Activated naive CD8-positive, alpha-beta T cell (primary cell): ENCODE results near the gene CLNS1A.

Source experiments
- H3K27ac Mint-ChIP-seq: one replicate; pipeline ENCODE4 v1.8.0; 2021; ENCODE audit warnings: mixed read lengths
- H3K27me3 Mint-ChIP-seq: one replicate; pipeline ENCODE4 v1.8.0; 2021; ENCODE audit warnings: mixed read lengths
- H3K36me3 Mint-ChIP-seq: one replicate; pipeline ENCODE4 v1.8.0; 2021; ENCODE audit warnings: mixed read lengths
- H3K4me1 Mint-ChIP-seq: one replicate; pipeline ENCODE4 v1.8.0; 2021; ENCODE audit warnings: low read depth, mixed read lengths
- H3K4me3 Mint-ChIP-seq: one replicate; pipeline ENCODE4 v1.8.0; 2021; ENCODE audit warnings: mild to moderate bottlenecking, mixed read lengths
- H3K9me3 Mint-ChIP-seq: one replicate; pipeline ENCODE4 v1.8.0; 2021; ENCODE audit warnings: low read depth, mixed read lengths

Gene CLNS1A, protein sequence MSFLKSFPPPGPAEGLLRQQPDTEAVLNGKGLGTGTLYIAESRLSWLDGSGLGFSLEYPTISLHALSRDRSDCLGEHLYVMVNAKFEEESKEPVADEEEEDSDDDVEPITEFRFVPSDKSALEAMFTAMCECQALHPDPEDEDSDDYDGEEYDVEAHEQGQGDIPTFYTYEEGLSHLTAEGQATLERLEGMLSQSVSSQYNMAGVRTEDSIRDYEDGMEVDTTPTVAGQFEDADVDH

GRCh38 chr11:77637345-77638165, at the start of gene CLNS1A:
Gene CLNS1A (minus strand): TSS chr11:77637794. CDS start chr11:77637714, 80 bp downstream.
- peaks cover 40% of the 10 kb centered on the region for H3K4me1 Mint-ChIP-seq

DNA sequence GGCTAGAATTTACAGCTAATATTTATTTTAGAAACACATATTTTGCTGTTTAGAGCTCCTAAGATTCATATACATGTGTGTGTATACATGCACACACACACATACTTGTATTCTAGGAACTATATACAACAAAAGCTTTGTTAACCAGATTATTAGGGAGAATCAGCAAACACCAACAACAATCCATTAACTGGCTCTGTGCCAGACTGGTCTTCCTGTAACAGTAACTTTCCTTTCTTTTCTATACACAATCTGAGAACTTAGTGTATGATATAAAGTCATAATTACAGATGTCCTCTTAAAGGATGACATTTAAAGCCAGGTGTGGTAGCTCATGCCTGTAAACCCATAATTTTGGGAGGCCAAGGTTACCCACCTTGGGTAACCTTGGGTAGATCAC, 49.5 kb upstream of the CLNS1A start:
- Mint-ChIP-seq H3K4me3 (no peak overlapping the region), H3K27ac (no peak overlapping the region), H3K27me3 (no peaks in the 10 kb centered on the region), H3K36me3 (peaks cover 8% of the 10 kb centered on the region), H3K4me1 (no peaks in the 10 kb centered on the region), H3K9me3 (no peaks in the 10 kb centered on the region)

More at GRCh38 chr11:77637345-77638165, at the start of gene CLNS1A:
- no peaks in the 10 kb centered on the region for H3K9me3 Mint-ChIP-seq
- no peaks in the 10 kb centered on the region for H3K27me3 Mint-ChIP-seq
- H3K4me3 Mint-ChIP-seq: peak within 1 kb of the TSS; percentile 96
- H3K36me3 Mint-ChIP-seq: peaks cover 13% of the 10 kb centered on the region
- peak within 1 kb of the TSS; percentile 99 for H3K27ac Mint-ChIP-seq

- Mint-ChIP-seq H3K9me3 (no peaks in the 10 kb centered on the region), H3K27ac (no peak overlapping the region), H3K36me3 (peaks cover 19% of the 10 kb centered on the region), H3K4me1 (no peaks in the 10 kb centered on the region), H3K27me3 (no peaks in the 10 kb centered on the region), H3K4me3 (no peak overlapping the region)
These were observed 39.5 kb upstream of the CLNS1A start for GRCh38 chr11:77677138-77677537.

DNA sequence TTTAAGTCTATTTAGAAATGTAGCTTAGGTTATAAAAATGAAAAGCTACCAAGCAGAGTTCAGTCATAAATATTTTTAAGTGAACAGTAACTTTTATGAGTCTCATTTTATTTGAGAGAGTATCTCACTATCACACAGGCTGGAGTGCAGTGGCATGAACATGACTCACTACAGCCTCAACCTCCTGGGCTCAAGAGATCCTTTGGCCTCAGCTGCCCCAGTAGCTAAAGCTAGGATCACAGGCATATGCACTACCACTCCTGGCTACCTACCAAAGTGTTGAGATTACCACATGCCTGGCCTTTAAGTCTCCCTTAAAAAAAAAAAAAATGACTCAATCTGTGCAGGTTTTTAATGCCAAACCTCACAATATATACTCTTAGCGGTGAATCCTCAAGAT, 34.7 kb upstream of the CLNS1A start:
- Mint-ChIP-seq H3K4me3 (no peak overlapping the region), H3K9me3 (no peaks in the 10 kb centered on the region), H3K27ac (peak overlapping the region; percentile 16), H3K36me3 (peaks cover 20% of the 10 kb centered on the region), H3K4me1 (no peaks in the 10 kb centered on the region), H3K27me3 (no peaks in the 10 kb centered on the region)

DNA sequence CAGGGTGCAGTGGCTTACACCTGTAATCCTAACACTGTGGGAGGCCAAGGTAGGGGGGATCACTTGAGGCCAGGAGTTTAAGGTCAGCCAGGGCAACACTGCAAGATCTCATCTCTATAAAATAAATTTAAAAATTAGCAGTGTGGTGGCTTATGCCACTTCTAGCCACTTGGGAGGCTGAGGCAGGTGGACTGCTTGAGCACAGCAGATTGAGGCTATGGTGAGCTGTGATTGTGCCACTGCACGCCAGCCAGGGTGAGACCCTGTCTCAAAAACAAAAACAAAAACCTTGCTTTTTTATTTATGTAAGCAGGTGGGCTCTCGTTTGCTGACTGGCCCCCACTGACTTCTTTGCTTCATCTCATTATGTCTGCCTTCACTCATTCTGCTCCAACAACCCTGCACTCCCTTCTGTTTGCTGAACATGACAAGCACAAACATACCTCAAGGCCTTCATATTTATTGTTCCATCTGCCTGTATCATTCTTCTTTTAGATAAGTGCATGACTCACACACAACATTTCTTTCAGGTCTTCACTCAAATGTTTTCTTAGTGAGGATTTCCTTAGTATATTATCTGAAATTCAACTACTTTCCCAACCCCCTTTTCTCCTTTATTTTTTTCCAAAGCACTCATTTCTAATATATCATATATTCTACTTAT, 32.4 kb upstream of the CLNS1A start:
- Mint-ChIP-seq H3K4me3 (no peak overlapping the region), H3K27me3 (no peaks in the 10 kb centered on the region), H3K36me3 (peaks cover 14% of the 10 kb centered on the region), H3K27ac (no peak overlapping the region), H3K9me3 (no peaks in the 10 kb centered on the region), H3K4me1 (no peaks in the 10 kb centered on the region)

DNA sequence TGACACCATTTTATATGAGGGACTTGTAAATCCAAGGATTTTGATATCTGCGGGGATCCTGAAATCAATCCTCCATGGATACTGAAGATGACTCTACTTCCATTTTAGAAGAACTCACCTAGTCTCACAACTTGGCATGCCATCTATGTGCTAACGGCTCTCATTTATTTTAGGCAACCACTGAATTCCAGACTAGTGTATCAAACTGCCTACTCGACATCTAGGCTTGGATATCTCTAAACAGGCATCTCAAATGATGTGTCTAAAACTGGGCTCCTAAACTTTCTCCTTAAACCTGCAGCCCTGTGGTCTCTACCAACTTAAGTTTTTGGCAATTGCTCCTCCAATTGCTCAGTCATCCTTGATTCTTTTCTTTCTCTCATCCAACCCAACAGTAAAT, 31.2 kb upstream of the CLNS1A start:
- H3K27me3 Mint-ChIP-seq: no peaks in the 10 kb centered on the region
- no peaks in the 10 kb centered on the region for H3K9me3 Mint-ChIP-seq
- no peak overlapping the region for H3K4me3 Mint-ChIP-seq
- no peaks in the 10 kb centered on the region for H3K4me1 Mint-ChIP-seq
- H3K27ac Mint-ChIP-seq: peak overlapping the region; percentile 22
- H3K36me3 Mint-ChIP-seq: peaks cover 14% of the 10 kb centered on the region

GRCh38 chr11:77665240-77665965, 27.8 kb upstream of the CLNS1A start:
- Mint-ChIP-seq H3K27ac (no peak overlapping the region), H3K27me3 (no peaks in the 10 kb centered on the region), H3K4me1 (no peaks in the 10 kb centered on the region), H3K36me3 (peaks cover 9% of the 10 kb centered on the region), H3K9me3 (no peaks in the 10 kb centered on the region), H3K4me3 (no peak overlapping the region)

DNA sequence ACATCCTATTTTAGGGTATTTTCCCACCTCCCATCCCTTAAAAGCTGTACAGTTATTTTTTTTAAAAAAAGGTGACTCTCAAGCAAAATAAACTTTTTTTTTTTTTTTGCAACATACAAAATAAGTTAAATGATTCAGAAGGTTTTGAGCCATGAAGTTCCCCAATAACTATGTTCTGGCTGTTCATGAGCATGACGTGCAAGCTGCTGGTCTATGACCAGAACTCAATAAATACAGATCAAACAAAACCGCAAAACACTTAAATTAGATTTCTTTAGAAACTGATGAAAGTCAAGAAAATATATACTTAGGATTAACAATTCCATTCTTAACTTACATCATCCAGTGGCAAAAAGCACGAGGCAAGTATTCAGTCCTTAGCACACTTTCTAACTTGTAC, 24.1 kb upstream of the CLNS1A start:
- Mint-ChIP-seq H3K27ac (no peak overlapping the region), H3K27me3 (no peaks in the 10 kb centered on the region), H3K4me3 (no peak overlapping the region), H3K9me3 (no peaks in the 10 kb centered on the region), H3K36me3 (no peaks in the 10 kb centered on the region), H3K4me1 (no peaks in the 10 kb centered on the region)

- Mint-ChIP-seq H3K4me1 (no peaks in the 10 kb centered on the region), H3K9me3 (no peaks in the 10 kb centered on the region), H3K27ac (no peak overlapping the region), H3K27me3 (no peaks in the 10 kb centered on the region), H3K4me3 (no peak overlapping the region), H3K36me3 (no peaks in the 10 kb centered on the region)
These were observed 23.4 kb upstream of the CLNS1A start for GRCh38 chr11:77660947-77661346.

DNA sequence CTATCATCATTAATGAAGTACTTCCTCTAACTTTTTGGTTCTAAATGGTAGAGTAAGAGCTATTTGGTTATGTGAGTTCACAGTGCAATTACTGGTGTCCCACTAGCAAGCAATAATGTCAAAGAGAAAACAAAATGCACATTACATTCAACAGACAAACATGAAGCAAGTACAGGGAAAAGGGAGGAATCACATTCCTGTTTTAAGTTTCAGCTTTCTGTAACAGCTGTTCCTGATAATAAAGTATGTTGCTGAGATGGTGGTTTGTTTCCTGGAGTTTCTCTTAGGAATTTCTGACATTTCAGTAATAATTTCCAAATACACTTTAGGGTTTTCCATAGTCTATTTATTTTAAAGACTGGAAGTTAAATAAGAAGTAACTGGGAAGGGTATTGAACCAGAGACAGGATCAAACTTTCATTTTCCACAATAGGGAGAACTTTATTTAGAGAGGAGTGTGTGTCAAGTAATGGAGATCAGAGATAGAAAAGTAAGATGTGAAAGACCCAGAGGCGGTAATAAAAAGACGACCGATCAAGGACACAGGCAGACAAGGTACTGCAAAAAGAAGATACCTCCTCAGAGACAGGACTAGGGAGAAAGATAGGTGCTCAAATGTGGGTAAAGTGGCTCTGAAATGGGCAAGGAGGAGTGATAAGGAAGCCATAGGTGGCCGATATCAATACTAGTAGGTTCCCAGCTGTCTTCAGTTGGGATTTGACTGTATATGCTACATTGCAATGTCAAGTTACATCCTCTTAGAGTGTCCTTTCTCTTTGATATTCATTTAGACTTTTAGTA, 20.8 kb upstream of the CLNS1A start:
- Mint-ChIP-seq H3K27ac (no peak overlapping the region), H3K4me3 (no peak overlapping the region), H3K9me3 (no peaks in the 10 kb centered on the region), H3K4me1 (no peaks in the 10 kb centered on the region), H3K27me3 (no peaks in the 10 kb centered on the region), H3K36me3 (no peaks in the 10 kb centered on the region)

- Mint-ChIP-seq H3K27me3 (no peaks in the 10 kb centered on the region), H3K4me3 (no peak overlapping the region), H3K27ac (no peak overlapping the region), H3K4me1 (no peaks in the 10 kb centered on the region), H3K36me3 (no peaks in the 10 kb centered on the region), H3K9me3 (no peaks in the 10 kb centered on the region)
These were observed 18.8 kb upstream of the CLNS1A start for GRCh38 chr11:77656362-77656761.

DNA sequence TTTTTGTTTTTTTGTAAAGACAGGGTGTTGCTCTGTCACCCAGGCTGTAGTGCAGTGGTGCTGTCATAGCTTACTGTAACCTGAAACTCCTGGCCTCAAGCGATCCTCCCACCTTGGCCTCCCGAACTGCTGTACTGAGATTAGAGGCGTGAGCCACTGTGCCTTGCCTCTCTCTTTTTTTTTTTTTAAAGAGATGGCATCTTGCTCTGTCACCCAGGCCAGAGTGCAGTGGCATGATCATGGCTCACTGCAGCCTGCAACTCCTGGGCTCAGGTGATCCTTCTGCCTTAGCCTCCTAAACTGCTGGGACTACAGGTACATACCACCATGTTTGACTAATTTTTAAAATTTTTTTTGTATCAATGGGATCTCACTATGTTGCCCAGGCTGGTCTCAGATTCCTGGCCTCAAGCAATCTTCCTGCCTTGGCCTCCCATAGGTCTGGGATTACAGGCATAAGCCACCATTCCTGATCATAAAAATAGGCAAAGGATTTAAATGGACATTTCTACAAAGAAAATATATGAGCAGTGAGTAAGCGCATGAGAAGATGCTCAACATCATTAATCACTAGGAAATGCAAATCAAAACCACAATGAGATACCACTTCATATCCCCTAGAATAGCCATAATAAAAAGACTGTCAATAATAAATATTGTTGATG, 17.3 kb upstream of the CLNS1A start:
- Mint-ChIP-seq H3K4me1 (no peaks in the 10 kb centered on the region), H3K36me3 (no peaks in the 10 kb centered on the region), H3K27ac (no peak overlapping the region), H3K27me3 (peaks cover 2% of the 10 kb centered on the region), H3K9me3 (no peaks in the 10 kb centered on the region), H3K4me3 (no peak overlapping the region)

DNA sequence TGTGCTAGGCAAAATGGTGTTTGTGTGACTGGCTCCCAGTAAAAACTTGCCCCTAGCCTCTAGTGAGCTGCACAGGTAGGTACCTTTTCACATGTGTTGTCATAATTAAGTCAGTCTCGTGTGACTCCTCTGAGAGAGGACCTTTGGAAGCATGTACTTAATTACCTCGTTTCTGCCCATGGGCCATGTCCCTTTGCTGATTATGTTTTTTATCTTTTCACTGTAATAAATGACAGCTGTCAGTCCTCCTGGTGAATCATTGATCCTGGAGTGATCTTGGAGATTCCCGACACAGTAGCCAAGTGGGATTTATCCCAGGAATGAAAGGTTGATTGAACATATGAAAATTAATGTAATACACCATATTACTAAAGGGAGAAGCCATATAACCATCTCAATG, 12.5 kb upstream of the CLNS1A start:
- peaks cover 7% of the 10 kb centered on the region for H3K27me3 Mint-ChIP-seq
- no peaks in the 10 kb centered on the region for H3K9me3 Mint-ChIP-seq
- no peaks in the 10 kb centered on the region for H3K4me1 Mint-ChIP-seq
- H3K4me3 Mint-ChIP-seq: no peak overlapping the region
- H3K27ac Mint-ChIP-seq: no peak overlapping the region
- H3K36me3 Mint-ChIP-seq: no peaks in the 10 kb centered on the region
